ENCODE results near the gene FAM168A. TPM values are rescaled to one million over a fixed set of nuclear protein-coding genes. Genes with fewer than 3 reads are reported as not detected.

The FAM168A gene
- polyA plus RNA-seq, 4 donors = 42.2 to 50.6 (median 46.0) TPM

DNA sequence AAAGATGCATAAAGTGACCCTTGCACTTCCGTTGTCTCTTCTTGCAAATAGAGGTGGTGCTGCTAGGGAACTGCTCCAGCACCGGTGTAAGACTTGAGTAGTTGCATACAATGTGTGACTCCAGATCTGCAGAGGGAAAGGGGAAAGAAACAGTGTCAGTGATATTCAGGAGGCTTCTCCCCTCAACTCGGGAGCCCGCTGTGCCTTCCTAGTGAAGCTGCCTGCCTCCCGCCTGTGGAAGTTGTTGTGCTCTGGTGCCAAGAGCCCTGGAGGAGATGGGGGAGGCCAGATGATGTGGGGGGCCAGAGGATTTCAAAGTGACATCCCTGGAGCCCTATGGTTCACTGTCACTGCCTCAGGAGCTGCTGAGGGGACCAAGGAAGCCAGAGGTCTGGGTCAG, 191.3 kb downstream of the FAM168A start:
- no peak for DNase-seq (ENCODE audit: low read depth in 4 of 4, low spot score in 3 of 4)

DNA sequence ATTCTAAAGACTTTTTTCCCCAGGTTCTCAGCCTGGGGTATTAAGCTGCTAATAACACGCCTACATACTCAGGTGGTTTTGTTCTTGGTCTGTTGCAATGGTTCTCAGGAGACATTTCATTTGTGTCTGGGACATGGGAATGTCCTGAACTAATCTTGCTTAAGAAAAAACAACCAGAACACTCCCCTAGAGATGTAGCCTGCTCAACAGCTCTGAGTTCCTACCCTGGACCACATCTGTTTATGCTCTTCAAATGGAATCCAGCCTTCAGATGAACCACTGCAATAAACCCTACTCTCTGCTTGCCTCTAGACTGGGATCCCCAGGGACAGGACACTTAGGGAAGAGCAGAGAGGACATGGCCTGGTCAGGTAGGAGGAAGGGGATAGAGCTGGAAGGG, 191.8 kb downstream of the FAM168A start:
- DNase-seq (ENCODE audit: low read depth in 4 of 4, low spot score in 3 of 4) = no peak

DNA sequence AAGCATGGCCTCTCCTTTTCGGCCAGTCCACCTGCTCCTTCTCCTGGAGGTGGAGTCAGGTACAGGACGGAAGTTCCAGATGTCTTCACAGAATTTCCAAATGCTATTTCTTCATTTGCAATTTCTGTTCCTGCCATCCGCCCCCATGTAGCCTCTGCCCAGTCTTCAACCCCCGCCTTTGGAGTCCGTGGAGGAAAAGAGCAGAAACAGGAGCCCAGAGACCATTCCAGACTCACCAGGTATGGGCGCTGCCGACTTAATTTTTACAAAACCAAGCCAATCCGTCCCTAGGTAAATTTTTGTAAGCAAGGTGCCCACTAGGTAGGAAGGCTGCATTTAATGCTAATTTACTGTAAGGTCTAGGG, 192.8 kb downstream of the FAM168A start:
- no peak for DNase-seq (ENCODE audit: low read depth in 4 of 4, low spot score in 3 of 4)

DNA sequence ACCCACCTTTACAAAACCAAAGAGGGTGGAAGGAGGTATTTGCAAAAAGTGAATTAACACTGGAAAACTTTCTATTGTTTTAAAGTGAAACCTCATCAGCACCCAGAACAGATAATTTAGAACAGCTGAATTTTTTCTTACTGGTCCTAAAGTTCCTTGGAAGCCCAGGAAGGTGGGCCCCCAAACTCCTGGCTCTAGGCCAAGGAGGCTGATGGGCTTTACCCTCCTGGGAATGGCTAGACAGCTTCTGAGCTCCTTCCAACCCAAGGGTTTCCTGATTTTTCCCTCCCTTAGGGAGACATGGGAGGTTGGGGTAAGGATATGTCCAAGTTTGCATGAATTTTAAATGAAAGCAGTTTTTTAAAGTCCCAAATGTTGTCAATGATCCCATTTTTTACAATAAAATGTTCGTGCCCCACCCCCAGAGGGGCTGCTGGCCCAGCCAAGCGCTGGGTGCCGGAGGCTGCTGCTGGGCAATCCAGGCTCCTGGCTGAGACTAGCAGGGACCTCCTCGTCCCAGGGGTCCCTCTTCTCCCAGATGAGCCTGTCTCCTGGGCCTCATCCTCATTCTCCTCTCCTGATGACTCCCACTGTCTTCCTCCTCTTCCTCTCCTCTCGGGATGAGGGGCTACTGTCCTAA, 193.3 kb downstream of the FAM168A start:
- no peak for DNase-seq (ENCODE audit: low read depth in 4 of 4, low spot score in 3 of 4)

DNA sequence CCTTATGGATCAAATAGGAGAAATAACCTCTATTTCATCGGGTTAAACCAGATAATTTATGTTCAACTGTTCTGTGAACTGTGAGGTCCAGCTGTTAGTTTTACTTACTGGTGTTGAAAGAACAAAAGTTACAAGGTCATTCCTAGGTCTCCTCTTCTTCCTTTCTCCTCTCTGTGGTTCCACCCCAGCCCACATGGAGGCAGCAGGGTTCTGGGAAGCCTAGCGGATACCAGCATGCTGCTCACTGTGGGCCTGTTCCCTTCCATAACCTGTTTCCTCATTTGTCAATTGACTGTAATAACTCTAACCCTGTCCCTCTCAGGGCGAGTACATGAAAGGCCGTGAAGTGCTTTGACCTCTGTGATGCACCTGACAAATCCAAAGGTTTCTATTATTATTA, 193.9 kb downstream of the FAM168A start:
- peak in 1 of 4 donors; percentile 50 for DNase-seq (ENCODE audit: low read depth in 4 of 4, low spot score in 3 of 4)

DNA sequence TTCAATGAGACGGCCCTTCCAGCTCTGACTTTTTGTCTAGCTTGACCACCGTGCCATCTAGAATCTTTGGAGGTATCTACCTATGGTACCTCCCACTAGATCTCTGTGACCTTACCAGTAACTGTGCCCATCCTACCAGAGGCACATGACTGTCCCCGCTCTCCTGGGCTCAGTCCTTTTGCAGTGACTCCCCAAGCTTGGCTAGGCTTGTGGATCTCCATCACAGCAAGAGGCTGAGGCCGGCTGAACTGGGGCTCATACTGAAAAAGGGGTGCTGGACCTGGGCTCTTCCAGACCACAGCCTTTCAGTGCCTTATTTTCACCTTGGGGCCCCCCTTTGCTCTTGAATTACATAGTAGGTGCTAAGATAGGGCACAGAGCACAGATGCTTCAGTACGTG, 194.4 kb downstream of the FAM168A start:
- DNase-seq (ENCODE audit: low read depth in 4 of 4, low spot score in 3 of 4) = no peak

DNA sequence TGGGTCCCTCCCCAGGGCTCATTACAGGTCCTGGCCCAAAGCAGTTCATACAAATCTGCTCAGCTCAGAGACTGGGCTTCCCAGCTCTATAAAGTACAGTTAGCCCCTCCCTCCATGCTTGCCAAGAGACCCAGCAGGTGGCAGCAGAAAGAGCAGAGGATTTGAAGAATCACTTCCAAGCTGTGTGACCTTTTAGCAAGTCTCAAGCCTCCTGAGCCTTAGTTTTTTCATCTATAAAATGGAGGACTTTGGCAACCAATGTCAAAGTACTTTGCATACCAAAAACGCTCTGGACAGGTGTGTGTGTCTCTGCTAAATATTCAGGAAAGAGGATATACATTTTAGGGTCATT, 195.1 kb downstream of the FAM168A start:
- DNase-seq (ENCODE audit: low read depth in 4 of 4, low spot score in 3 of 4) = no peak

DNA sequence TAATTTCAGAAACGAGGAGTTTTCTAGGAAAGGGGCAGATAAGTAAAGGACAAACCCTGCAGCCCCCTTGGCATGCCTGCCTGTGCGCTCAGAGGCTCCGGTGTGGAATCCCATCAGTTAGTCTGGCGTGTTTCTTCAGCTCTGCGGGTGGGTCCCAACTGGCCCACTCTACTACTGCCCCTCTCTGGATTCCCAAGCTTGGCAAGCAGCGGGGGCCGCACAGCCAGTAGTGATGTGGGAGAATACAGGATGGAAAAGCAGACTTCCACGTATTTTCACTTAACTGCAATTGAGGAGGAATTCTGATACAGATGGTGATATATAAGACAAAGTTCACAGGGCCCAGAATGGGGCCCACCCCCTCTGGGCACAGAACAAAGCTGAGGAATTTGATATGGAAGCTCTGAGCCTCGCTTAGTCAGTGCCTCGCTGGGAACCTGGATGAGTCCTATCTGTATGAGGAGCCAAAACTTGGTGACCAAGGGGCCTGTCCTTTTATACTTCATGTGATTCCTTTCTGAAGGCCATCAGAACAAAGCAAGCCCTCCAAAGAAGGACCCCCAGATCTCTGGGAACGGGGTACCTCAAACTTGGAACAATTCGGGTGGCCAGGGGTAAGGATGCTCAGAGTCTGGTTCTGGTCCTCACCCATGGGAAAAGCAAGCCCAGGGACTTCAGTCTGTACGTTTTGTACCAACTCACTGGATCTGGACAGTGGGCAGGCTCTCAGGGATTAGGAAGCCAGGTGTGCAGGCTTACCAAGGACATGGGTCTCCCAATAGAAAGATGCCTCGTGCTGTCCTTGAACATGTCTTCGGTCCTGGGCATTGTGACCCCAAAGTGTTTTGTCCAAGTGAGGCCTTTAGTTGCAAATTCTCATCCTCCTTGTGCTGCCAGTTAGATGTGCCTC, 195.7 kb downstream of the FAM168A start:
- no peak for DNase-seq (ENCODE audit: low read depth in 4 of 4, low spot score in 3 of 4)

DNA sequence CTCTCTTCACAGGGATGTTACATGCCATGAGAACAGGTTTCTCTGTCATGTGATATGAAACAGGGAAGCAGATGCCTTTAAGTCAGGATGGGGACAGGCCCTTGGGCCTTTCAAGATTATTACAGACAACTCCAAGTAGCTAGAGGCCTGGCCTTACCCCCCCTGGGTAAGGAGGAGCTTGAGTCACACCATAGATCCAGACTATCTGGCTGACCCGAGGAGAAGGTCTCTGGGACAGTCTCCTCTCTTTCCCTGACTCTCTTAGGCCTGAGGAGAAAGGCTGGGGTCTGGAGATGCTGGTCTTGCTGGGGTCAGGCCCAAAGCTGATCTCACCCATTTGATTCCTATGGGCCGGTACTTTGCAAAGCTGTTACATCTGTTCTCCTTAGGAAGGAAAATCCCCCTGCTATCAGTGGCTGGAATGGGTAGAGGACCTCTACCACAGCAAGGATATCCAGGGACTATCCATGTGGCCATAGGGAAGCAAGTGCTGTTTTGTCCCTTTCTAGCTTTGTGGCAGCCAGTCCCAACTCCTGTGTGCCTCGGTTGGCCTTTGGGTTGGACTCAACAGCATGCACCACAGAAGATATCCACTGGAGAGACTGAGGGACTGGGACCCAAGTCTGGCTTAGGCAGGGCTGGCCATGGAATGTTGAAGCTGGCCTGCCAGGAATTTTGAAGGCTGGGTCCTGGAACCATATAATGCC, 196.5 kb downstream of the FAM168A start:
- DNase-seq (ENCODE audit: low read depth in 4 of 4, low spot score in 3 of 4) = no peak

DNA sequence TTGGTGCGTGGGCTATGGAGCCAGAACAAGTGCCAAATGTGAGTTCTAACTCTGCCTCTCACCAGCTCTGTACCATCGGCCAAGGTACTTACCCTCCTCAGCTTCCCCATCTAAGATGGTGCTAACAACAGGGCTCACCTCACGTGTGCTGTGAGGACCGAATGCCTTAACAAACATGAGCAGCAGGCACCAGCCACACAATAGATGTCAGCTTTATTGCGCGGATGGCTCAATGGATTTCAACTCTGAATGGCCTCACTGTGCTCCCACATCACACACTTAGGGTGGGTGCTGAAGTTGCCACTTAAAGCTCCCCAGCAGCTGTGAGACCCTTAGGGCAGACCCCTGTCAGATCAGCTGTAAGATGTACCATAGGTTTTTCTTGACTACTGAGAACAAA, 197.6 kb downstream of the FAM168A start:
- no peak for DNase-seq (ENCODE audit: low read depth in 4 of 4, low spot score in 3 of 4)

DNA sequence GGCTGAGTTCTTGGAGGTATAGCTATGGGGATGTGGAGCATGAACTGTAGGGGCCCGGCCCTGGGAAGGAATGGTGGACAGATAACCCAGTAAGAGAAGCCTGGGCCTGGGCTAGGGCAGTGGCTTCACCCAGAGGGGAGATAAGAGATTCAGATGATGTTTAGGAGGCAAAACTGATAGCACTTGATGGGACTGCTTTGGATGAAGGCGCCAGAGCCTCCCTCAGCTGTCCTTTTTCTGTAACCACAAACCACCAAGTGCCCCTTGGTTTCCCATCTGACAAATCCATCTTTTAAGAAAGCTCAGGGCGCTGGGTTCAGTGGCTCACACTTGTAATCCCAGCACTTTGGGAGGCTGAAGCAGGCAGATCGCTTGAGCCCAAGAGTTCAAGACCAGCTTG, 198.3 kb downstream of the FAM168A start:
- no peak for DNase-seq (ENCODE audit: low read depth in 4 of 4, low spot score in 3 of 4)

DNA sequence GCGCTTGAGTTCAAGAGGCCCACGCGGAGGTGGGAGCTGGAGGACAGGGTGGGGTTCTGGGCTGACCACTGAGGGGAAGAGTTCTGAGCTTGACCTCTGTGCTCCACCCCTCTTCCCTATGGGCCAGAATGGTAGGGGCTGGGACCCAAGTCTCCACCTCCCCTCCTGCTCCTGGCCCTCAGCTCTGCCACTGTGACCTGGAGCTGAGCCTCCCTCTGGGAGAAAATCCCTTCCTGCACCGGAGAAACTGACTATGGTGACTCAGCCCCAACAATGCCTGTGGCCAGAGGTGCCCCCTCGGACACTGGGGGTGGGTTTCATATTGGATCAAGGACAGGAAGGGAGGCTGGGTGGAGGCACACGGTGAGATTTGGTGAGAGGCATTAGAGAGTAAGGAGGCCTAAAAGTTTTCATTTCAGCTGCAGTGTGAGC, 198.7 kb downstream of the FAM168A start:
- no peak for DNase-seq (ENCODE audit: low read depth in 4 of 4, low spot score in 3 of 4)

DNA sequence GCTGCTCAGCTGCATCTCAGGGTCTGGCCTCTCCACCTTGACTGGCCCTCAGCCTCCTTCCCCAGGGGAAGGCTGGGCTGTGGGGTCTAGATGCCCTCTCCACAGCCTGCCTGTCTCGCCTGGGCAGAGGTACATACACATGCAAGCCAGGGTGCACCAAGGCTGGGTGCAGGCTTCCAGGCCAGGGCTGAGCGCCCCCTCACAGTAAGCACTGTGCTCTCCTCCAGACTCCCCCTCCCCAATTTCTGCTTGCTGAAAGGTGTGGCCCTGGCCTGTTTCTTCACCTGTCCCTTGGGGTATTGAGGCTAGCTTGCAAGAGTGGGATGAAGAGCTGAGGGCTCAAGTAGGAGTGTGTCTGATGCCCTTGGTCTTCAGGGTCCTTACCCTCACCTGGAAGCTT, 199.2 kb downstream of the FAM168A start:
- DNase-seq (ENCODE audit: low read depth in 4 of 4, low spot score in 3 of 4) = no peak

DNA sequence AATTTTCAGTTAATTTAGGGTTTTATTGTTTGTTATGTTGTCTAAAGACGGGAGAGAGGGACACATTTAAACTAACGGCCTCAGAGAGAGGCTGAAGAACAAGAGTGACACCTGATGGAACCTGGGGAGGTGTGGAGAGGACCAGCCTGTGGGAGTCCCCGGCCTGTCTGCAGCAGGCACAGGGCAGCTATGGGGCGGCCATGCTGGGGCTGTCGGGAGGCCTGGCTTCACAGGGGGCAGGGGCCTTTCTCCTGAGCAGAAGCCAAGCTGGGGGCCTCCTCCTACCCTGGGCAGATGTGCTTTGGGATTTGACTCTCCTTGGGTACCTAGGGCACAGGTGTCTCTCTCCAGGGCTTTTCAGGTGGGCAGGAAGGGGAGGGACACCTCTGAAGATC, 199.8 kb downstream of the FAM168A start:
- no peak for DNase-seq (ENCODE audit: low read depth in 4 of 4, low spot score in 3 of 4)

DNA sequence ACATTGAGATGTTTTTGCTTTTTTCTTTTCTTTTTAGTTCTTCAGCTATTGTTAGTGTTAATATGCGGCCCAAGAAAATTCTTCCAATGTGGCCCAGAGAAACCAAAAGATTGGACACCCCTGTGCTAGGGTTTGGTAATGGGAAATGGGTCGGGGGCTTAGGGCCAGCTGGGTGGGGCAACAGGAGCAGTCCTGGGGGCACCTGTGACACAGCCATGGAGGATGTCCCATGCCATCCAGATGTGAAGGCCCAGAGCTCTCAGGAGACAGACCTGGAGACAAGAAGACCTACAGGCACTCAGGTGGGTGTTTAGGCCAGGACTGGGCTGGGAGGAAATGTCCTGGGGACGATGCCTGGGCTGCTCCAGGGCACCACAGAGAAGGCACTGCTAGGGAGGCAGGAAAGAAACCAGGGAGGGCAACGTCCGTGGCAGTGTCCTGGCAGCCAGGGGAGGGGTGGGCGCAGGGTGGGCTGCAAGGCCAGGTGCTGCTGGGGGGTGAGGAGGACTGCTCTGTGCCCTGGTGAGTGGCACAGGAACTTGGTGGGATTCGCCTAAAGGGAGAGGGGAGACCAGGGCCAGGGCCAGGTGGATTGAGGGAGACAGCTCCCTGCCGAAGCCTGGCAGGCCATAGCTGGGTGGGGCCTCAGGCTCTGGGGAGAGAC, 200.3 kb downstream of the FAM168A start:
- no peak for DNase-seq (ENCODE audit: low read depth in 4 of 4, low spot score in 3 of 4)

DNA sequence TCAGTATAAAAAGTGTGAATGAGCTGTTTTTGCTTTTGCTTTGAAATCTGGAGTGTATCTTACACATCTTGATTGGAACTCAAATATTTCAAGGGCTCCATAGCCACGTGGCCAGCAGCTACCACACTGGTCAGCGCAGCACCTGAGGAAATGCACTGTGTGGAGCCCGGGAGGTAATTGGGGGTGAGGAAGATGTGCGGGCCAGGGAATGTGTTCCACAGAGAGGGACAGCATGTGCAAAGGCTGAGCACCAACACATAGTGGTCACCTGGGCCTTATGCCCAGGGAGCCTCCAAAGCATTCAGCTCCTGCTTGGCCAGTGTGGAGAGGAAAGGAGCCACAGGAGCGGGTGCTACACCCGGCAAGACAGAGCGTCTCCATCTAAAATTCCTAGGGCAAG, 200.9 kb downstream of the FAM168A start:
- DNase-seq (ENCODE audit: low read depth in 4 of 4, low spot score in 3 of 4) = no peak

DNA sequence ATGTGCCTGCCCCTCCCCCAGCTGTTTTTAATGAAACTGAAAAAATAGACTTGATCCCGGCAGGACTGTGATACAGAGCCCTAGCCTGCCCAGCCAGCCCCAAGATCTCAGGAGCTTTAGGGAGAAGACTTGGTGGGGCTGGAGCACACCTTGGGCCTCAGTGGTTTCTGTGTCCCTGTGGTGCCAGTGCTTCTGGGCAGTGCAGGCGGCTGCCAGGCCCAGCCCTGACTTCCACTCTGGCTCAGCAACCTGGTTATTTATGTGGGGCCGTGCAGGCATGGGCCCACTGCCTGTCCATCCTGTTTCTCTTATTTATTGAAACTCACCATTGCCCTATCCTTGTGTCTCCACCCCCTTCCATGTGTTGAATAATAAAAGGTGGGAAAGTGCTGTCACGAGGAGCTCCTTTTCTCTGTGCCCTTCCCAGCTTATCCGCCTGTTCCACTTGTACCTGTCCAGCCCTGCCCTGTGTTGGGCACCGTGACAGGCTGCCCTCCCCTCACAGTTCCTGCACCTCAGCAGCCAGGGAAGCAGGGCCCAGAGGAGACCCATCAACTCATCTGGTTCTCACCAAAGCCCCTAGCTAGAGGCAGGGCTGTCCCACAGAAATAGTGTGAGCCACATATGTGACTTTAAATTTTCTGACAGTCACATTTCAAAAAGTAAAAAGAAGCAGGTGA, 201.5 kb downstream of the FAM168A start:
- no peak for DNase-seq (ENCODE audit: low read depth in 4 of 4, low spot score in 3 of 4)

DNA sequence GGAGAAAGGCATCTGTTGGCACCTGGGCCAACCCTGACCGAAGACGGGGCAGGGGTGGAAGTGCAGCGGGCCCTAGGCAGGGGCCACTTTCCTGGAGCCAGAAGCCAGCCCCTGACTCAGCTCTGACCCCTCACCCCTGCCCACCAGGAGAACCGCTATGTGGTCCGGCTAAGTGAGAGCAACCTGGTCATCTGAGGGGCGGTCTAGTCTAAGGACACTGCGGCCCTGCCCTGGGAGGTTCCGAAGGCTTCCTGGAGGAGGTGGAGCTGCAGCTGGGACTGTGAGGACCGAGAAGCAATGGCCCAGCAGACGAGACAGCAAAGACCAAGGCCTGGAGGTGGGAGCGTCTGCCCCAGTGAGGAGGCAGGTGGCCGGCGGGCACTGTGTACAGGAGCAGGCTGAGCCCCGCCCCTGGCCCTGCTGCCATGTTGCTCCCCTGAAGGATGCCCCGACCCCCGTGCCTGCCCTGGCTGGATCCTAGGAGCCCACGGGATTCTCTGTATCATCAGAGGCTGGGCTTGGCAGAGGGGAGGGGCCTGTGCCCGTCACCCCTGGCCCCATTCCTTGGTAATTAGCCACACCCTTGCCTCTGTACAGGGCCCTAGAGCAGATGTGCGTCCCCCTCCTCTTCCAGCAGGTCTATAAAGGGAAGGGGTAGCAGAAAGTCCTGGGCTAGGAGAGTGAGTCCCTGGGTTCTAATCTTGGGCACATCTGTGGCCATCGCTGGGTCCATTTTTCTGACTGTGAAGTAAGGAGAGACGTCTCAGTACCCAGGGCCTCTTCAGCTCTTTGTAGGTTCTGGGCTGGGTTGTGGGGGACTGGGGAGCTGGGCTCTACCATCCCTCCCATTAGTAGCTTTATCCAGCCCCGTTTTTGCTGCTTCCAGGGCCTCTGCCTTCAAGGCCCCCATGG, 202.4 kb downstream of the FAM168A start:
- no peak for DNase-seq (ENCODE audit: low read depth in 4 of 4, low spot score in 3 of 4)

DNA sequence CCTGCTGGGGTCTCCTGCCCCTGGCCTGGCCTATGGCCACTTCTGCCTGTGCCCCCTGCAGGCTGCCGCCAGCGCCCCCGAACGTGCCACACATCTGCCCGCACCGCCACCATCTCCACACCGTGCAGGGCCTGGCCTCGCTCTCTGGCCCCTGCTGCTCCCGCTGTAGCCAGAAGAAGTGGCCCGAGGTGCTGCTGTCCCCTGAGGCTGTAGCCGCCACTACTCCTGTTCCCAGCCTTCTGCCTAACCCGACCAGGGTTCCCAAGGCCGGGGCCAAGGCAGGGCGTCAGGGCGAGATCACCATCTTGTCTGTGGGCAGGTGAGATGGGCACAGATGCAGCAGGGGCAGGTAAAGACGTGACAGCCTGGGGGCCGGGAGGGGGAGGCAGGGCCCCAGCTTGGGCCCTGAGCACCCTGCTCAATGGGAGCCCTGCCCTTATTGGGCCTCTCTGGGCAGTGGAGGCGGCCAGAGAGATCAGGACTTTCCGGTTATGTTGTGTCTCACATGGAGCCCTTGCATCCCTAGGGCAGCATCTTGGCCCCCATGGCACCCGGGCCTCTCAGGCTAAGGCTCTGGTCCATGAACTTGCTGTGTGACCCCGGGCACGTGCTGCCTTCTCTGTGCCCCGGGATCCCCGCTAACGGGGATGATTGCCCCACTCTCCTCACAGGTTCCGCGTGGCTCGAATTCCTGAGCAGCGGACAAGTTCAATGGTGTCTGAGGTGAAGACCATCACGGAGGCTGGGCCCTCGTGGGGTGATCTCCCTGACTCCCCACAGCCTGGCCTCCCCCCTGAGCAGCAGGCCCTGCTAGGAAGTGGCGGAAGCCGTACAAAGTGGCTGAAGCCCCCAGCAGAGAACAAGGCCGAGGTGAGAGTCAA, 203.3 kb downstream of the FAM168A start:
- DNase-seq (ENCODE audit: low read depth in 4 of 4, low spot score in 3 of 4) = no peak

Measured in left renal pelvis (tissue), 4 donors.